Sigmoid colon (tissue), 7 donors: ENCODE data around the gene CUEDC1. TPM values are rescaled to one million over a fixed set of nuclear protein-coding genes. Genes with fewer than 3 reads are reported as not detected.
"Not testable (repeated sequence)": the region's sequence is repeated elsewhere in the genome, so short reads cannot be mapped to it uniquely, and the experiment has no call there.

Source experiments
- DNase-seq: peaks from one replicate; pipeline ENCODE4 v3.0.0-alpha.2; 2019
- H3K27ac ChIP-seq, 4 donors: fragments of 200-600 bp; sonication (generic); one replicate each; pipeline ENCODE4 v1.5.1; 2016 to 2019; ENCODE audit warnings: mild to moderate bottlenecking in 1 of 4
- H3K27me3 ChIP-seq, 3 donors: fragments of 200-600 bp; sonication (generic); one replicate each; pipeline ENCODE4 v1.5.1; 2019; ENCODE audit warnings: mild to moderate bottlenecking in 1 of 3
- H3K36me3 ChIP-seq, 4 donors: fragments of 200-600 bp; sonication (generic); one replicate each; pipeline ENCODE4 v1.5.1; 2016 to 2019
- H3K4me1 ChIP-seq, 4 donors: fragments of 200-600 bp; sonication (generic); one replicate each; pipeline ENCODE4 v1.5.1; 2017 to 2019
- H3K4me3 ChIP-seq, 4 donors: fragments of 200-600 bp; sonication (generic); one replicate each; pipeline ENCODE4 v1.5.1; 2017 to 2019; ENCODE audit warnings: mild to moderate bottlenecking in 2 of 4, moderate library complexity in 1 of 4
- H3K9me3 ChIP-seq, 4 donors: fragments of 200-600 bp in 3 of 4; sonication (generic) in 3 of 4; one replicate each; pipeline versions ENCODE4 v1.5.1 to v1.6.1; 2013 to 2019
- EP300 ChIP-seq, 4 donors: sonication (generic); formaldehyde crosslinking; IDR thresholded peaks; one replicate each; pipeline ENCODE4 v1.6.1; 2017; ENCODE audit warnings: antibody characterized with exemption in 4 of 4
- POLR2A ChIP-seq, 2 donors: fragments of 450-650 bp; IDR thresholded peaks; one replicate each; pipeline ENCODE4 v1.6.1; 2016; ENCODE audit warnings: antibody characterized with exemption in 2 of 2, mild to moderate bottlenecking in 2 of 2, moderate library complexity in 2 of 2
- POLR2AphosphoS5 ChIP-seq, 4 donors: sonication (generic); formaldehyde crosslinking; IDR thresholded peaks; one replicate each; pipeline ENCODE4 v1.6.1; 2017; ENCODE audit warnings: antibody characterized with exemption in 4 of 4
- WGBS, 2 donors: extraction: QIAGEN DNeasy Blood & Tissue Kit; methylation state at CpG; one replicate each; pipeline ENCODE4 v1.1.7; 2013; 5-methylcytosine and 5-hydroxymethylcytosine counted together
- intact Hi-C: fragments of 100-400 bp; cut with DNase I; formaldehyde crosslinking; loops from one replicate; pipeline ENCODE4 v1.15.1; 2023
- polyA plus RNA-seq, 3 donors: library from polyadenylated mRNA; stranded (reverse); fragments of 200-250 nt; gene quantifications; one replicate each; pipeline ENCODE4 v1.2.3, GENCODE V29; 2013
- total RNA-seq, 4 donors: library from RNA; depleted of rRNA; stranded (reverse); fragments of >200 nt; gene quantifications; one replicate each; pipeline ENCODE4 v1.1.0, GENCODE V29; 2016
- TF ChIP-seq, protein P1 (sequence below), 4 experiments: fragments of 450-650 bp in 3 of 4; fragments of 200-600 bp in 1 of 4; IDR thresholded peaks; one replicate each; pipeline ENCODE4 v1.5.1; 2016 to 2019; ENCODE audit warnings: antibody characterized with exemption in 4 of 4, mild to moderate bottlenecking in 3 of 4, moderate library complexity in 2 of 4
- donor health status: healthy with polysubstance abuse.
- donor health status: Bipolar disorder and iron deficiency.
- donor health status: healthy.

Gene CUEDC1
- total and polyA plus RNA-seq, 7 donors, result 3.0 to 64.0 (median 29.5) TPM

DNA sequence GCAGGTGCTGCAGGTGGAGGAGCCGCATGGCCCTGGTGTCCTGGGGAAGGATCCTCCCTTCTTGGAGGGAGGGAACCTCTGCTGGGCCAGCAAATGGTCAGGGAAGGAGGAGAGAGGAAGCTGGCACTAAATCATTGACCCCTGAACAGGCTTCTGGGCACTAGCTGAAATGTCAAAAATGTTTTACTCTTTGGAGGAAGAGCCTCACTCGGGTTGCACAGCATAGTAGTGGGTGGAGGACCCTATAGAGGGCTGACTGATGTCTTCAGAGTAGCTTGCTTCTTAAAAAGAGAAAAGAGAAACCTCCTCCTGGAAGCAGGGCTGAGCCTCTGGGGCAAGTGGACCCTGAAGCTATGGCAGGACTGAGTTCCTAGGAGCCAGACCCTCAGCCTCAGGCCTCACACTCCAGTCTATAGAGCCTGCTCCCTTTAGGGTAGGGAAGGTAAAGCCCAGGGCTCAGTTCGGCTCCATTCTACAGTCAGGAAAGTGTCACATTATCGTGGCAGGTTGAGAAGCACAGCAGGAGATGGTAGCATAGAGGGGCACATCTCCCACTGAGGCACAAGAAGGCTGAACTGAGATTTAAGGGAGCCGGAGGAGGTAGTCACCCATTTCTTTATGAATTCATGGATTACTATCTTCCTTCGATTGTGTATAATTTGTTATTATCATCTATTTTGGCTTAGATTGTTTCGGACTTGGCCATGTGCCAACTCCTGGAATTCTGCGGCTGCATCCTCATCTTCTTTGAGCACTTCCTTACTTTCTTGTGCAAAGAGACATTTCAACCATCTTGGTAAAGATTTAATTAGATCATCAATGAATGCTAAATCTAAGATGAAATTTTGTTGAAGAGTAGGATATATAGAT is 7.3 kb upstream of the CUEDC1 start:
- no peak overlapping the region for H3K27ac ChIP-seq
- WGBS, 2 donors, result 80 to 82% methylated on average over 8 of the region's 8 CpGs

DNA sequence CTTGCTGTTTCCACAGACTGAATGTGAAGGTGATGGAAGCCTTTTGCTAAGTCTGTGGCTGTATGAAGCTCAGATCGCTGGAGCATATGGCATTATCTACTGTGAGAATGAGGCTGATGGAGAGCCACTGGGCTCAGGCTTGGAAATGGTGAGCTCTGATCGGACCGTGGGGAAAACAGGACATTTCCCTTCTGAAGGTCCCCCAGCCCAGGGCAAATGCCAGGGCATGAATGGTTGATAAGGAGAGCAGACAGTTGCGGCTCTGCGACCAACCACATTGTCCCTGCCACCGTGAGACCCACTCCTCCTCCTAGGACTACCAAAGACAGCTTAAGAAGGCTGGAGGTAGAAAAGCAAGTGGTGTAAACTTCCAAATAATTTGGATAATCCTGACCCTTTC is 4.7 kb upstream of the CUEDC1 start:
- H3K4me1 ChIP-seq, result peaks cover 0 to 14% (median 10%) of the 10 kb centered on the region in 4 donors
- intact Hi-C loops, result no loop called here
- 94 to 98% methylated on average over 6 of the region's 6 CpGs for WGBS, 2 donors

More for the DNA sequence above, 7.3 kb upstream of the CUEDC1 start:
- peaks cover 0 to 7% (median 0%) of the 10 kb centered on the region in 4 donors for H3K4me1 ChIP-seq
- DNase-seq, result no peak
- no peaks in the 10 kb centered on the region for H3K27me3 ChIP-seq
- H3K36me3 ChIP-seq, result no peaks in the 10 kb centered on the region
- H3K9me3 ChIP-seq, result no peaks in the 10 kb centered on the region
- H3K4me3 ChIP-seq, result no peak overlapping the region
- TF ChIP-seq, protein P1, sequence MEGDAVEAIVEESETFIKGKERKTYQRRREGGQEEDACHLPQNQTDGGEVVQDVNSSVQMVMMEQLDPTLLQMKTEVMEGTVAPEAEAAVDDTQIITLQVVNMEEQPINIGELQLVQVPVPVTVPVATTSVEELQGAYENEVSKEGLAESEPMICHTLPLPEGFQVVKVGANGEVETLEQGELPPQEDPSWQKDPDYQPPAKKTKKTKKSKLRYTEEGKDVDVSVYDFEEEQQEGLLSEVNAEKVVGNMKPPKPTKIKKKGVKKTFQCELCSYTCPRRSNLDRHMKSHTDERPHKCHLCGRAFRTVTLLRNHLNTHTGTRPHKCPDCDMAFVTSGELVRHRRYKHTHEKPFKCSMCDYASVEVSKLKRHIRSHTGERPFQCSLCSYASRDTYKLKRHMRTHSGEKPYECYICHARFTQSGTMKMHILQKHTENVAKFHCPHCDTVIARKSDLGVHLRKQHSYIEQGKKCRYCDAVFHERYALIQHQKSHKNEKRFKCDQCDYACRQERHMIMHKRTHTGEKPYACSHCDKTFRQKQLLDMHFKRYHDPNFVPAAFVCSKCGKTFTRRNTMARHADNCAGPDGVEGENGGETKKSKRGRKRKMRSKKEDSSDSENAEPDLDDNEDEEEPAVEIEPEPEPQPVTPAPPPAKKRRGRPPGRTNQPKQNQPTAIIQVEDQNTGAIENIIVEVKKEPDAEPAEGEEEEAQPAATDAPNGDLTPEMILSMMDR (IDR thresholded peaks at IDR 0.05), result no peak
- TF ChIP-seq POLR2A (IDR thresholded peaks at IDR 0.05) (no peak), EP300 (IDR thresholded peaks at IDR 0.05) (no peak), POLR2AphosphoS5 (IDR thresholded peaks at IDR 0.05) (no peak)
- intact Hi-C loops, result no loop called here

DNA sequence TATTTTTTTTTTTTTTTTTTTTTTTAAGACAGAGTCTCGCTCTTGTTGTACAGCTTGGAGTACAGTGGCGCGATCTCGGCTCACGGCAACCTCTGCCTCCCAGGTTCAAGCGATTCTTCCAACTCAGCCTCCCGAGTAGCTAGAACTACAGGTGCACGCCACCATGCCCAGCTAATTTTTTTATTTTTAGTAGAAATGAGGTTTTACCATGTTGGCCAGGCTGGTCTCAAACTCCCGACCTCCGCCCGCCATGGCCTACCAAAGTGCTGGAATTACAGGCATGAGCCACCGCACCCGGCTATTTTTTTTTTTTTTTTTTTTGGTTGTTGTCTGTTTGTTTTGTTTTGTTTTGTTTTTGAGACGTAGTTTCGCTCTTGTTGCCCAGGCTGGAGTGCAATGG is 3.2 kb upstream of the CUEDC1 start:
- DNase-seq, H3K27ac ChIP-seq, intact Hi-C loops, H3K4me3 ChIP-seq, H3K36me3 ChIP-seq, H3K9me3 ChIP-seq, H3K27me3 ChIP-seq: not testable (repeated sequence)
- H3K4me1 ChIP-seq, result peaks cover 0 to 23% (median 20%) of the 10 kb centered on the region in 4 donors
- WGBS, 2 donors, result 96% methylated on average over 15 of the region's 15 CpGs

More for the DNA sequence above, 4.7 kb upstream of the CUEDC1 start:
- Histone ChIP-seq H3K27me3 (no peaks in the 10 kb centered on the region), H3K27ac (no peak overlapping the region), H3K9me3 (no peaks in the 10 kb centered on the region), H3K4me3 (no peak overlapping the region), H3K36me3 (no peaks in the 10 kb centered on the region)
- DNase-seq, result no peak
- no peak for TF ChIP-seq POLR2AphosphoS5 (IDR thresholded peaks at IDR 0.05)
- TF ChIP-seq EP300 (IDR thresholded peaks at IDR 0.05), result no peak
- TF ChIP-seq, protein P1 (IDR thresholded peaks at IDR 0.05), result no peak
- no peak for TF ChIP-seq POLR2A (IDR thresholded peaks at IDR 0.05)

DNA sequence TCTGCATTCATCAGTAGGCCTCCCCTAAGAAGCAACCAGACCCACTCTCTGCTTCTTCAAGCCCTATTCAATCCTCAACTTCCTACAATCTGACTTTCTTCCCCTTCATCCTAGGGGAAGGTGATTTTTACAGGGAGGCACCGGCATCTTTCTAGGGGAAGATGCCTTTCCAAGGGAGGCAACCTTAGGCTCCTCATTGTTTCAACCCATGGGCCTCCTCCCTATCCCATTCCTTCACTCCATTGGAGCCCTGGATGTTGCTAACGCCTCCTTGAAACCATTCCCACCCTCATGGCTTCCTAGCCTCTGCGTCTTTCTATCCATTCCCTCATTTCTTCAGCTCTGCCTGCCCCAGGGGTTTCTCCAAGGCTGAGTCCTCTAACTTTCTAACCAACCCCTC is 2.7 kb upstream of the CUEDC1 start:
- Histone ChIP-seq H3K36me3 (no peaks in the 10 kb centered on the region), H3K27me3 (no peaks in the 10 kb centered on the region), H3K27ac (peak overlapping the region in 2 of 4 donors; percentile 25 to 97), H3K4me1 (peaks cover 0 to 28% (median 25%) of the 10 kb centered on the region in 4 donors), H3K9me3 (no peaks in the 10 kb centered on the region), H3K4me3 (no peak overlapping the region)
- TF ChIP-seq POLR2AphosphoS5 (IDR thresholded peaks at IDR 0.05) (no peak), EP300 (IDR thresholded peaks at IDR 0.05) (no peak)
- intact Hi-C loops, result loop anchor here (2.0 kb wide), 1 partner anchor 25 kb away; no protein-coding TSS in a partner anchor
- 89 to 93% methylated on average over 3 of the region's 3 CpGs for WGBS, 2 donors
- DNase-seq, result no peak

- Histone ChIP-seq H3K4me3 (no peak overlapping the region), H3K36me3 (no peaks in the 10 kb centered on the region), H3K4me1 (peaks cover 0 to 34% (median 31%) of the 10 kb centered on the region in 4 donors), H3K27me3 (no peaks in the 10 kb centered on the region), H3K27ac (peak overlapping the region in 3 of 4 donors; percentile 22 to 100 (median 97)), H3K9me3 (no peaks in the 10 kb centered on the region)
- intact Hi-C loops, result loop anchor here (2.0 kb wide), 1 partner anchor 26 kb away; no protein-coding TSS in a partner anchor
- DNase-seq, result peak; percentile 55
- 89 to 94% methylated on average over 8 of the region's 8 CpGs for WGBS, 2 donors
- no peak for TF ChIP-seq POLR2A (IDR thresholded peaks at IDR 0.05)
These were observed 2.1 kb upstream of the CUEDC1 start for GRCh38 chr17:57957120-57957850.
